ENCODE results near the gene ATP2A1. TPM values are rescaled to one million over a fixed set of nuclear protein-coding genes. Genes with fewer than 3 reads are reported as not detected.

Gene ATP2A1
- total and polyA plus RNA-seq, 7 donors = 0.36 to 1.6 (median 0.85) TPM; not detected in 3

DNA sequence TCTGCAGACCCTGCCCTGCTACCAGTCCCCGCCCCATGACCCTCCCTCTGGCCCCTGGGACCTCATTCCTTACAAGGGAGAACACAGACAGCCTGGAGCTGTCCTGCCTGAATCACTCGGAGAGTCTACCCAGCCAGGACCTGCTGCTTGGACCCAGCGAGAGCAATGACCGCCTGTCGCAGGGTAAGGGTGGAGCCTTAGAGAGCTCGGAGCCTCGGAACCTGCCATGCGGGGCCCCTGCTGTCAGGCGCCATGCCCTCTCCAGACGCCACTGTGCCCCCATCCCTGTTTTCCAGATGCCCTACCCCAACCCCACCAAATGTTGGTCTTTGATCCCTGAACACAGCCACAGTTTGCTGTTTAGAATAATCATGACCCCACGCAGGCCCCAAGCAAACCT lies 9.1 kb upstream of the ATP2A1 start:
- intact Hi-C loops (cut with DNase I) = no loop called here
- peaks cover 36 to 79% (median 58%) of the 10 kb centered on the region in 4 donors for H3K36me3 ChIP-seq
- H3K27me3 ChIP-seq = no peaks in the 10 kb centered on the region
- H3K4me1 ChIP-seq = peaks cover 0 to 23% (median 21%) of the 10 kb centered on the region in 4 donors
- TF ChIP-seq POLR2A (IDR thresholded peaks at IDR 0.05) = no peak
- H3K4me3 ChIP-seq = no peak overlapping the region
- no peaks in the 10 kb centered on the region for H3K9me3 ChIP-seq
- H3K27ac ChIP-seq = no peak overlapping the region
- 95 to 96% methylated on average over 11 of the region's 11 CpGs for WGBS, 2 donors
- DNase-seq = no peak

- TF ChIP-seq CTCF (IDR thresholded peaks at IDR 0.05) = no peak
- TF ChIP-seq EP300 (IDR thresholded peaks at IDR 0.05) = no peak
- no peak for TF ChIP-seq POLR2A (IDR thresholded peaks at IDR 0.05)
- TF ChIP-seq POLR2AphosphoS5 (IDR thresholded peaks at IDR 0.05) = no peak
- Histone ChIP-seq H3K4me3 (no peak overlapping the region), H3K4me1 (no peaks in the 10 kb centered on the region), H3K36me3 (peaks cover 36 to 67% (median 50%) of the 10 kb centered on the region in 4 donors), H3K9me3 (no peaks in the 10 kb centered on the region), H3K27ac (no peak overlapping the region), H3K27me3 (no peaks in the 10 kb centered on the region)
- no peak for DNase-seq
- intact Hi-C loops (cut with DNase I) = no loop called here
- 89 to 91% methylated on average over 15 of the region's 15 CpGs for WGBS, 2 donors
These were observed 5.3 kb upstream of the ATP2A1 start for GRCh38 chr16:28872952-28873351.

- DNase-seq = no peak
- Histone ChIP-seq H3K36me3 (peaks cover 33 to 60% (median 43%) of the 10 kb centered on the region in 4 donors), H3K27ac (no peak overlapping the region), H3K9me3 (no peaks in the 10 kb centered on the region), H3K4me3 (no peak overlapping the region), H3K27me3 (no peaks in the 10 kb centered on the region), H3K4me1 (no peaks in the 10 kb centered on the region)
- TF ChIP-seq POLR2A (IDR thresholded peaks at IDR 0.05) = no peak
- TF ChIP-seq CTCF (IDR thresholded peaks at IDR 0.05) = peak in 3 of 4 experiments; percentile 37 to 64 (median 39)
- TF ChIP-seq EP300 (IDR thresholded peaks at IDR 0.05) = no peak
- no peak for TF ChIP-seq POLR2AphosphoS5 (IDR thresholded peaks at IDR 0.05)
- WGBS, 2 donors = 77 to 87% methylated on average over 18 of the region's 18 CpGs
- intact Hi-C loops (cut with DNase I) = no loop called here
These were observed 4.6 kb upstream of the ATP2A1 start for GRCh38 chr16:28873543-28874201.

GRCh38 chr16:28874406-28874805 lies 3.9 kb upstream of the ATP2A1 start:
- WGBS, 2 donors = 93 to 96% methylated on average over 6 of the region's 6 CpGs
- peaks cover 25 to 53% (median 36%) of the 10 kb centered on the region in 4 donors for H3K36me3 ChIP-seq
- H3K4me1 ChIP-seq = peaks cover 0 to 6% (median 5%) of the 10 kb centered on the region in 4 donors
- no peak overlapping the region for H3K4me3 ChIP-seq
- no peaks in the 10 kb centered on the region for H3K27me3 ChIP-seq
- no peak overlapping the region for H3K27ac ChIP-seq
- TF ChIP-seq POLR2AphosphoS5 (IDR thresholded peaks at IDR 0.05) (no peak), CTCF (IDR thresholded peaks at IDR 0.05) (no peak), POLR2A (IDR thresholded peaks at IDR 0.05) (no peak), EP300 (IDR thresholded peaks at IDR 0.05) (no peak)
- intact Hi-C loops (cut with DNase I) = no loop called here
- no peak for DNase-seq
- H3K9me3 ChIP-seq = no peaks in the 10 kb centered on the region

DNA sequence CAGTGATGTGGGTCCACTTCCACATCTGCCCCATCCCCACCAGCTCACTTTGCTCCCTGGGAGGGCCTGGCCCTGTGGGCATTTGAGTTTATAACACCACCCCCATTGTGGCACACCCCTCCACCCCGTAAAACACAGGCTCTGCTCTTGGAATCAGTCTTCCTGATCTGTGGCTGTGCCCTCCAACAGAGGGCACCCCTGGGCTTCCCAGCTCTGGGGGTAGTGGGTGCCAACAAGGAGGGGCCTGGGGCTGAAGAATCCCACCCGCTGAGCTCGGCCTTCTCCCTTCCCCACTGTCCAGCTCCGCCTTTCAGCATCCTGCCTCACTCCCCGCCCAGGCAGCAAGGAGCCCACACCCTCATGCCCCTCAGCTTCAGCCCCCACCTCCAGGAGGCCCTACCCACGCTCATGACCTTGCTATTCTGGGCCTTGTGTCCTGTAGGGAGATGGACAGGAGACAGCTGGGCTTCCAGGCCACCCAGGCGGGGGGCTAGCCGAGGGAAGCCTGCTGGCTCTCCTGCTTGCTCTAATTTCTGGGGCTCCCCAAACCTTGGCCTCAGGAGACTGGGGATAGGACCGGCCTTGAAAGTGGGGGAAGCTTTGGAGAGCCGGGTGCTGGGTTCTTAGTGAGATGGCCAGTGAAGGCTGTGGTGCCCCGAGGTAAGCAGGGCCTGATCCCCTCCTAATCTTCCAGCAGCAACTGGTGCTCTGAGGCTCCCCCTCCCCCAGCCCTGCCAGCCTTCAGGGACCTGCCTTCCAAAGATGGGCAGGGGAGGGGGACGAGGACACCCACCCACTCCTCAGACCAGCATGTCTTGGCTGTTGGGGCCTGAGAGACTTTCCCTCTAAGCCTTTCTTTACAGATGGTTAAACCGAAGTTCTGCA lies 2.9 kb upstream of the ATP2A1 start:
- no peaks in the 10 kb centered on the region for H3K9me3 ChIP-seq
- peaks cover 0 to 2% (median 0%) of the 10 kb centered on the region in 3 donors for H3K27me3 ChIP-seq
- WGBS, 2 donors = 69 to 70% methylated on average over 13 of the region's 13 CpGs
- H3K4me1 ChIP-seq = peaks cover 0 to 14% (median 12%) of the 10 kb centered on the region in 4 donors
- intact Hi-C loops (cut with DNase I) = no loop called here
- no peak overlapping the region for H3K4me3 ChIP-seq
- TF ChIP-seq POLR2AphosphoS5 (IDR thresholded peaks at IDR 0.05) (no peak), CTCF (IDR thresholded peaks at IDR 0.05) (no peak), POLR2A (IDR thresholded peaks at IDR 0.05) (no peak), EP300 (IDR thresholded peaks at IDR 0.05) (no peak)
- peaks cover 16 to 43% (median 26%) of the 10 kb centered on the region in 4 donors for H3K36me3 ChIP-seq
- H3K27ac ChIP-seq = no peak overlapping the region
- DNase-seq = no peak
